Measurements from ENCODE around the gene RNLS.

GRCh38 chr10:88455831-88456230, 127.3 kb downstream of the RNLS start:
- TF ChIP-seq CTCF (IDR thresholded peaks at IDR 0.05 in 2 of 3, conservative IDR thresholded peaks at IDR 0.05 in 1 of 3; ENCODE audit: borderline replicate concordance in 1 of 3, insufficient read depth in 1 of 3, low read depth in 2 of 3, low read length in 2 of 3): no peak
- TF ChIP-seq JUND (IDR thresholded peaks at IDR 0.05): no peak
- no peak for TF ChIP-seq MAX (IDR thresholded peaks at IDR 0.05)
- TF ChIP-seq REST (IDR thresholded peaks at IDR 0.05; ENCODE audit: low read depth): no peak
- no peak for TF ChIP-seq SIN3A (IDR thresholded peaks at IDR 0.05; ENCODE audit: low read depth)
- no peak for TF ChIP-seq ELF1 (IDR thresholded peaks at IDR 0.05; ENCODE audit: borderline replicate concordance, low read depth)
- no peak for TF ChIP-seq POLR2AphosphoS5 (IDR thresholded peaks at IDR 0.05; ENCODE audit: low read depth, low read length)
- no peak for TF ChIP-seq RAD21 (IDR thresholded peaks at IDR 0.05; ENCODE audit: low read depth)
- no peak for TF ChIP-seq EZH2phosphoT487 (IDR thresholded peaks at IDR 0.05; ENCODE audit: borderline replicate concordance)
- TF ChIP-seq ZBTB33 (IDR thresholded peaks at IDR 0.05; ENCODE audit: extremely low read depth, insufficient replicate concordance, low read length): no peak

Data from HCT116 (cell line).